ENCODE measurements around the gene TNFAIP1. TPM values are rescaled to one million over a fixed set of nuclear protein-coding genes. Genes with fewer than 3 reads are reported as not detected.

TNFAIP1 gene
- total and polyA plus RNA-seq, 4 donors = 17.7 to 59.6 (median 35.9) TPM

DNA sequence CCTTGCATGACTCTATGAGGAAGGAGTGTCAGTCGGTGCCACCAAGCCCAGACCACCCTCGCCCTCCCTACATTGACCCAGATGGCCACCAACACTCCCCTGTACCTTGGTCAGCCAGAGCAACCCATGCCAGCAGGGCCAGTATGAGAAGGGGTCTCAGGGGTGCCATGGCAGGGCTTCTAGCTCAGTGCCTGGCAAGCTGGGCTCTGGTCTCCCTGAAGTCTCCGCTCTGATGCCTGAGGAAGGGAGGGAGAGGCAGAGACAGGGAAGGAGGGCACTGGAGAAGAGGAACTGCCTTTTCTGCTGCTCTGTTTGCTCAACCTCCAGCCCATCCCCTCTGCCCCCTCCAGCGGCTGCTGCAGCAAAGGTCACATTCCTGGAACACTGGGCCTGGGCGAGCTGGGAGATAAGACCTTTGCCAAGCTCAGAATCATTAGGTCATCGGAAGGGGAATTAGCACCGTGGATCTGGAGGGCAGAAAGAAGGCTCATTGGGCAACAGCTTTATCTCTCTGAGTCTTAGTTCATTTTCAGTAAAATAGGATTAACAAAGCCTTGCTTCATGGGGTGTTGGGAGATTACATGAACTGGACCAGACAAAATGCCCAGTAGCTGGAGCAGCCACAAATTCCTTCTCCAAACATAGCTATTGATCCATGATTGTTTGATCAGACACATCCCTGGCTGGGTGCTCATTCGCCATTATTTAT, 34.6 kb downstream of the TNFAIP1 start, which contains the start of gene VTN:
Gene VTN (minus strand): TSS at position 273 of the 709 bp plus-strand sequence. CDS start 104 bp downstream, at position 169.
- Histone ChIP-seq H3K27ac (ENCODE audit: low read depth in 1 of 2, low read length in 1 of 2) (peak within 1 kb of the TSS; percentile 12 to 61), H3K9me3 (ENCODE audit: control insufficient read depth in 4 of 4, insufficient read depth in 3 of 4, low read length in 3 of 4) (no peaks in the 10 kb centered on the region), H3K4me1 (ENCODE audit: control insufficient read depth in 5 of 5, insufficient read depth in 5 of 5, low read length in 5 of 5) (peaks cover 0 to 21% (median 10%) of the 10 kb centered on the region in 5 donors), H3K27me3 (ENCODE audit: control insufficient read depth in 3 of 3, insufficient read depth in 3 of 3, low read length in 2 of 3) (no peaks in the 10 kb centered on the region), H3K36me3 (ENCODE audit: control insufficient read depth in 4 of 4, insufficient read depth in 4 of 4, low read length in 4 of 4) (no peaks in the 10 kb centered on the region), H3K9ac (ENCODE audit: insufficient read depth in 1 of 2, low read length in 2 of 2) (peak within 1 kb of the TSS in 1 of 2 donors; percentile 47), H3K4me3 (peak within 1 kb of the TSS; percentile 10)
- 29 to 33% methylated on average over 8 of the region's 8 CpGs for WGBS, 2 donors
- TF ChIP-seq, protein P1, sequence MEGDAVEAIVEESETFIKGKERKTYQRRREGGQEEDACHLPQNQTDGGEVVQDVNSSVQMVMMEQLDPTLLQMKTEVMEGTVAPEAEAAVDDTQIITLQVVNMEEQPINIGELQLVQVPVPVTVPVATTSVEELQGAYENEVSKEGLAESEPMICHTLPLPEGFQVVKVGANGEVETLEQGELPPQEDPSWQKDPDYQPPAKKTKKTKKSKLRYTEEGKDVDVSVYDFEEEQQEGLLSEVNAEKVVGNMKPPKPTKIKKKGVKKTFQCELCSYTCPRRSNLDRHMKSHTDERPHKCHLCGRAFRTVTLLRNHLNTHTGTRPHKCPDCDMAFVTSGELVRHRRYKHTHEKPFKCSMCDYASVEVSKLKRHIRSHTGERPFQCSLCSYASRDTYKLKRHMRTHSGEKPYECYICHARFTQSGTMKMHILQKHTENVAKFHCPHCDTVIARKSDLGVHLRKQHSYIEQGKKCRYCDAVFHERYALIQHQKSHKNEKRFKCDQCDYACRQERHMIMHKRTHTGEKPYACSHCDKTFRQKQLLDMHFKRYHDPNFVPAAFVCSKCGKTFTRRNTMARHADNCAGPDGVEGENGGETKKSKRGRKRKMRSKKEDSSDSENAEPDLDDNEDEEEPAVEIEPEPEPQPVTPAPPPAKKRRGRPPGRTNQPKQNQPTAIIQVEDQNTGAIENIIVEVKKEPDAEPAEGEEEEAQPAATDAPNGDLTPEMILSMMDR (IDR thresholded peaks at IDR 0.05; ENCODE audit: control extremely low read depth, extremely low read depth) = no peak
- peak; percentile 30 for ATAC-seq (ENCODE audit: insufficient read depth, low FRiP score)
- peak; percentile 14 to 35 (median 26) for DNase-seq

DNA sequence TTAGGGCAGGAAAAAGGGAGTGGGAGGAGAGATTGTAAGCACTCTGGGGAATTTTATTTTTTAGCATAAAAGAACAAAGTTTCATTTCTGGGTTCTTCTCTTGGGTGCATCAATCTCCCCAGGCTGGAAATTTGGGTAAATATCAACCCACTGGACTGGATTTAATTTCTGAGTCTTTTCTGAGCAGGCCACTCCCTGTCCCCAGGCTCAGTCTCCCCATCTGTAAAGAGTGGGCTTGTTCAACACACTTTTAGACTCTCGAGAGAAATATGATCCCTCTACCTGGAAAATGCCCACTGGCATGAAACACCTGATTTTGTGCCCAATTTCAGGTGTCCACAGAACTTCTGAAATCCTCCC, 35.2 kb downstream of the TNFAIP1 start:
- Histone ChIP-seq H3K9me3 (ENCODE audit: control insufficient read depth in 4 of 4, insufficient read depth in 3 of 4, low read length in 3 of 4) (no peaks in the 10 kb centered on the region), H3K4me1 (ENCODE audit: control insufficient read depth in 5 of 5, insufficient read depth in 5 of 5, low read length in 5 of 5) (peaks cover 0 to 21% (median 10%) of the 10 kb centered on the region in 5 donors), H3K36me3 (ENCODE audit: control insufficient read depth in 4 of 4, insufficient read depth in 4 of 4, low read length in 4 of 4) (no peaks in the 10 kb centered on the region), H3K27ac (ENCODE audit: low read depth in 1 of 2, low read length in 1 of 2) (peak overlapping the region in 1 of 2 donors; percentile 61), H3K4me3 (no peak overlapping the region), H3K27me3 (ENCODE audit: control insufficient read depth in 3 of 3, insufficient read depth in 3 of 3, low read length in 2 of 3) (no peaks in the 10 kb centered on the region), H3K9ac (ENCODE audit: insufficient read depth in 1 of 2, low read length in 2 of 2) (peak overlapping the region in 1 of 2 donors; percentile 47)
- TF ChIP-seq, protein P1 (IDR thresholded peaks at IDR 0.05; ENCODE audit: control extremely low read depth, extremely low read depth) = no peak
- ATAC-seq (ENCODE audit: insufficient read depth, low FRiP score) (no peak), DNase-seq (no peak)
- WGBS, 2 donors = 69 to 82% methylated on average over 1 of the region's 1 CpG

DNA sequence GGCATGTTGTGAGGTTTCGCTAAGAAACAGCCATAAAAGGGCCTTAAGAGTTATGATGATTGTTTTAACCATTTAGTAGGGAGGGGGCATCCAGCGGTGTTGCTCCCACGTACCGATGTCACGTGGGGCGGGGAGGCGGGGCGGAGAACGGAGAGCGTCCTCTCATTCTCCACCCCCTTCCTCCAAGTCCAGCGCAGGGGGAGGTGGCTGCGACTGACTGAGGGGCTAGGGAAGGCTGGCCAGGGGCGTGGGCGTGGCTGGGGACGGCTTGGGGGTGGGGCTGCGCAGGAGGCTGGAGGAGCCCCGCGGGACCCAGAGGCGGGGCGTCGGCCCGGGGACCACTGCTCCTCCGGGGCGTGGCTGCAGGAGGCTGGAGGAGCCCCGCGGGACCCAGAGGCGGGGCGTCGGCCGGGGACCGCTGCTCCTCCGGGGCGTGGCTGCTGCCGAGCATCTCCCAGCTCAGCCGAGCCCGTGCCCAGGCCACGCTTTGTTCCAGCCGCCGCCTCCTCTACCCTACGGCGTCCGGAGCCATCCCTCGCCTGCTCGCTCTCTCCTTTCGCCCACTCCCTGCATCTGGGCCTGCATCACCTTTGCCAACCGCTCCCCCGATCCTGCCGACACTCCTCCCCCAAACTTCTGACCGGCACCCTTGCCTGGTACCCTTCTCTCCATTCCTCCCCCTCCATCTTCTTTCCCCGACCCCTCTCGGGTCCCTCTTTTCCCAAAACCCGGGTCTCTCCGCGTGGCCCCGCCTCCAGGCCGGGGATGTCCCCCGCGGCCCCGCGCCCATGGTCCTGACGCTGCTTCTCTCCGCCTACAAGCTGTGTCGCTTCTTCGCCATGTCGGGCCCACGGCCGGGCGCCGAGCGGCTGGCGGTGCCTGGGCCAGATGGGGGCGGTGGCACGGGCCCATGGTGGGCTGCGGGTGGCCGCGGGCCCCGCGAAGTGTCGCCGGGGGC, 36.0 kb downstream of the TNFAIP1 start, which contains the start of gene SARM1:
Gene SARM1 (plus strand): TSS at position 450 of the 958 bp plus-strand sequence. CDS start 339 bp downstream, at position 789.
- Histone ChIP-seq H3K4me3 (peak within 1 kb of the TSS; percentile 58), H3K9ac (ENCODE audit: insufficient read depth in 1 of 2, low read length in 2 of 2) (peak within 1 kb of the TSS in 1 of 2 donors; percentile 47), H3K27me3 (ENCODE audit: control insufficient read depth in 3 of 3, insufficient read depth in 3 of 3, low read length in 2 of 3) (no peaks in the 10 kb centered on the region), H3K9me3 (ENCODE audit: control insufficient read depth in 4 of 4, insufficient read depth in 3 of 4, low read length in 3 of 4) (no peaks in the 10 kb centered on the region), H3K36me3 (ENCODE audit: control insufficient read depth in 4 of 4, insufficient read depth in 4 of 4, low read length in 4 of 4) (no peaks in the 10 kb centered on the region), H3K4me1 (ENCODE audit: control insufficient read depth in 5 of 5, insufficient read depth in 5 of 5, low read length in 5 of 5) (peaks cover 0 to 21% (median 10%) of the 10 kb centered on the region in 5 donors), H3K27ac (ENCODE audit: low read depth in 1 of 2, low read length in 1 of 2) (peak within 1 kb of the TSS; percentile 43 to 61)
- 1% methylated on average over 62 to 80 of the region's 80 CpGs for WGBS, 2 donors
- TF ChIP-seq, protein P1 (IDR thresholded peaks at IDR 0.05; ENCODE audit: control extremely low read depth, extremely low read depth) = no peak
- ATAC-seq (ENCODE audit: insufficient read depth, low FRiP score) = peak; percentile 80
- peak; percentile 96 to 97 (median 97) for DNase-seq

All from lung (tissue), 12 donors.